ENCODE results near the gene KCNJ15.

GRCh38 chr21:38260426-38260825 lies 3.6 kb downstream of the KCNJ15 start:
- no peak for TF ChIP-seq EP300 (IDR thresholded peaks at IDR 0.05)
- no peak for TF ChIP-seq CTCF (IDR thresholded peaks at IDR 0.05)

Data from ovary (tissue), 3 donors.